Right lobe of liver (tissue), 6 donors: Measurements from ENCODE around the gene BACH2. TPM values are rescaled to one million over a fixed set of nuclear protein-coding genes. Genes with fewer than 3 reads are reported as not detected.

Experiments
- ATAC-seq, 4 donors: fragments of 200-7000 bp; cut with Tn5 transposase; one replicate each; pipeline ENCODE4 v1.9.1; 2020; ENCODE audit warnings: mild to moderate bottlenecking in 4 of 4, moderate library complexity in 4 of 4
- DNase-seq, 3 donors: peaks; one replicate each; pipeline ENCODE4 v3.0.0-alpha.2; 2020
- H3K27ac ChIP-seq, 3 donors: fragments of 200-600 bp; one replicate each; pipeline ENCODE4 v1.8.0; 2022
- H3K27me3 ChIP-seq, 2 donors: fragments of 200-600 bp; one replicate each; pipeline ENCODE4 v1.8.0; 2022
- H3K36me3 ChIP-seq, 4 donors: fragments of 200-600 bp; sonication (generic) in 1 of 4; one replicate each; pipeline versions ENCODE4 v1.5.1 to v1.8.0; 2017 to 2022; ENCODE audit warnings: control low read depth in 1 of 4
- H3K4me1 ChIP-seq, 4 donors: fragments of 200-600 bp; sonication (generic) in 1 of 4; one replicate each; pipeline versions ENCODE4 v1.5.1 to v1.8.0; 2017 to 2022; ENCODE audit warnings: control low read depth in 1 of 4
- H3K4me3 ChIP-seq, 3 donors: fragments of 200-600 bp; one replicate each; pipeline ENCODE4 v1.8.0; 2022
- H3K9me3 ChIP-seq, 4 donors: fragments of 200-600 bp; sonication (generic) in 1 of 4; one replicate each; pipeline versions ENCODE4 v1.5.1 to v1.8.0; 2017 to 2022; ENCODE audit warnings: control low read depth in 1 of 4
- POLR2A ChIP-seq: fragments of 450-650 bp; IDR thresholded peaks from one replicate; pipeline ENCODE4 v1.6.1; 2017; ENCODE audit warnings: antibody characterized with exemption, mild to moderate bottlenecking
- WGBS: methylation state at CpG from one replicate; pipeline ENCODE4 v1.1.6; 2018; ENCODE audit warnings: low coverage, low lambda C conversion rate; ENCODE audit not compliant: insufficient coverage; ENCODE audit errors: missing lambda C conversion rate; 5-methylcytosine and 5-hydroxymethylcytosine counted together
- intact Hi-C, 2 donors: fragments of 100-400 bp; cut with DNase I; formaldehyde crosslinking; loops; one replicate each; pipeline versions ENCODE4 v1.11.2 to v1.14.1; 2022
- total RNA-seq, 6 experiments: library from RNA; depleted of rRNA in 2 of 6; stranded (reverse); fragments of >200 nt in 2 of 6; fragmentation: NEBNext Ultra II Directional in 3 of 6; extraction: Animal tissue kit (Norgen Biotek cat#: 25700) in 3 of 6; gene quantifications; one replicate each; pipeline versions ENCODE4 v1.1.0 to v1.2.4, GENCODE V29; 2016 to 2023
- TF ChIP-seq, protein P1 (sequence below), 4 donors: fragments of 200-600 bp in 3 of 4; fragments of 450-650 bp in 1 of 4; IDR thresholded peaks; one replicate each; pipeline versions ENCODE4 v1.5.1 to v1.8.0; 2016 to 2022; ENCODE audit warnings: antibody characterized with exemption in 4 of 4, mild to moderate bottlenecking in 2 of 4
- donor health status: DM: no; HTN: yes; CAD: no.
- donor health status: DM: no; HTN: no; CAD: no.
- donor health status: DM: no; HTN: no; CAD: no.
- donor health status: DM: no; HTN: yes; CAD: no.
- donor health status: DM: no; HTN: yes; CAD: no.

BACH2 gene
- total RNA-seq, 6 experiments from 2014 or later = 2.6 to 12.6 (median 3.1) TPM

DNA sequence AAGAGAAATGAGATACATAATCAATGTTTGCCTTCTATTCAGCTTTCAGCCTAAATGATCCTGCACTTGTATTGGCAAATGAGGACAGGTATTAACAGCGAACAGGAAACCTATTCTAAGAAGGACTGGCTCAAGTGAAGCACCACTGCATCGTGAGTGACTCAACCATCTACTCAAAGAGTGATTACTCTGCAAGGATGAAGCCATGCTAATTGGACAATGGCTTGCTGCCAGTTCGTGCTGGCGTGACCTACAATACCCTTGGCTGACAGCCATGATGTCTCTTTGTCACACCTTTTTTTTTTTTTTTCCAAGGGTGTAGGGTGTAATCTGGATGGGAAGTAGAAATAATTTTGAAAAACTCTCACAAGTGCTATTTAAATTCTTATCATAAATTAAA is 297.5 kb downstream of the BACH2 start:
- Histone ChIP-seq H3K9me3 (no peaks in the 10 kb centered on the region), H3K27me3 (no peaks in the 10 kb centered on the region), H3K4me1 (peaks cover 0 to 10% (median 0%) of the 10 kb centered on the region in 4 donors), H3K4me3 (no peak overlapping the region), H3K27ac (no peak overlapping the region), H3K36me3 (no peaks in the 10 kb centered on the region)
- ATAC-seq = no peak
- intact Hi-C loops = no loop called here
- DNase-seq = no peak
- TF ChIP-seq POLR2A = no peak
- TF ChIP-seq, protein P1, sequence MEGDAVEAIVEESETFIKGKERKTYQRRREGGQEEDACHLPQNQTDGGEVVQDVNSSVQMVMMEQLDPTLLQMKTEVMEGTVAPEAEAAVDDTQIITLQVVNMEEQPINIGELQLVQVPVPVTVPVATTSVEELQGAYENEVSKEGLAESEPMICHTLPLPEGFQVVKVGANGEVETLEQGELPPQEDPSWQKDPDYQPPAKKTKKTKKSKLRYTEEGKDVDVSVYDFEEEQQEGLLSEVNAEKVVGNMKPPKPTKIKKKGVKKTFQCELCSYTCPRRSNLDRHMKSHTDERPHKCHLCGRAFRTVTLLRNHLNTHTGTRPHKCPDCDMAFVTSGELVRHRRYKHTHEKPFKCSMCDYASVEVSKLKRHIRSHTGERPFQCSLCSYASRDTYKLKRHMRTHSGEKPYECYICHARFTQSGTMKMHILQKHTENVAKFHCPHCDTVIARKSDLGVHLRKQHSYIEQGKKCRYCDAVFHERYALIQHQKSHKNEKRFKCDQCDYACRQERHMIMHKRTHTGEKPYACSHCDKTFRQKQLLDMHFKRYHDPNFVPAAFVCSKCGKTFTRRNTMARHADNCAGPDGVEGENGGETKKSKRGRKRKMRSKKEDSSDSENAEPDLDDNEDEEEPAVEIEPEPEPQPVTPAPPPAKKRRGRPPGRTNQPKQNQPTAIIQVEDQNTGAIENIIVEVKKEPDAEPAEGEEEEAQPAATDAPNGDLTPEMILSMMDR (IDR thresholded peaks at IDR 0.05) = no peak
- 36% methylated on average over 4 of the region's 4 CpGs for WGBS

DNA sequence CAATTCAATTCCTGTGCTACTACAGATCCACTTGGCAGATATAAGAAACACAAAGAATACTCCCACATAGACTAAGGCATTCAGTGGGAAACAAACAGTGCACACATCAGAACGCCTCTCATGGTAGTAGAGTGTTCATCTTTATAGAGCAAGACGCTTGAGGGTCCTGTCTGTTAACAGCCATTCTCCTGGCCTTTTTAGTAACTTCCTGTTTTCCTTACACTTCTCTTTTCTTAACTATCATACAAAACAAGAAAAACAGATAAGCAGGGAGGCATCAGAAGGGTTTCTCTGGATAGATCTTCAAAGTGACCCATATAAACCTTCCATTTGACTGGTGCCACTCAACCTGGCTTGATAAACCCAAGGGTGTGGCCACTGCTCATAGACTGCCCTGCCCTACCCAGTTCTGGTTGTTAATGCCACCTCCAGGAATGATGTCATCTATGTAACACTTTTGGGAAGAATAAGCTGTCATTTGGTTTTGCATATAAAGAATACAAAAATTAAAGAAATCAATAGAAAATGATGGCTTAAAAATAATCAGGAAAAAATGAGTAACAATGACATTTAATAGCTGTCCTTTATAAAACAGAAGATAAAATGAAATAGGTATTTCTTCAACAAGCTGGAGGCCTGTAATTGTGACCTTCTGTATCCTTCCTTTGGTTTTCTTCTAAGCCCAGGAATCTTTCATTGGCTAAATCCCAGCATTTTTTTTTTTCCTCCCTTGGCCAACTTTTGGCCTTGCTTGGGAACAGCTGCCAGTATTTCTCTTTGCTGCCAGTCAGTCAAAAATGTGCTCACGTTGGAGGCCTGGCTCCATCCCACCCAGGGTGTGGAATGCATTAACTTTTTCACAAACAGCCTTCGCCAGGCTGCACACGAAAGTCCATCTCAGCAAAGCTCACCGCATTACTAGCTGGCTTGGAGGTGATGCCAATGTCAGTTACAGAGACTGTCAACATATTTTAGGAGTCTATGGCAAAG is 298.9 kb downstream of the BACH2 start:
- TF ChIP-seq, protein P1 (IDR thresholded peaks at IDR 0.05) = no peak
- TF ChIP-seq POLR2A = no peak
- Histone ChIP-seq H3K27ac (no peak overlapping the region), H3K9me3 (no peaks in the 10 kb centered on the region), H3K27me3 (no peaks in the 10 kb centered on the region), H3K36me3 (no peaks in the 10 kb centered on the region), H3K4me1 (peaks cover 0 to 10% (median 0%) of the 10 kb centered on the region in 4 donors), H3K4me3 (no peak overlapping the region)
- DNase-seq (no peak), ATAC-seq (no peak)
- WGBS = 84% methylated on average over 5 of the region's 6 CpGs
- intact Hi-C loops = no loop called here

DNA sequence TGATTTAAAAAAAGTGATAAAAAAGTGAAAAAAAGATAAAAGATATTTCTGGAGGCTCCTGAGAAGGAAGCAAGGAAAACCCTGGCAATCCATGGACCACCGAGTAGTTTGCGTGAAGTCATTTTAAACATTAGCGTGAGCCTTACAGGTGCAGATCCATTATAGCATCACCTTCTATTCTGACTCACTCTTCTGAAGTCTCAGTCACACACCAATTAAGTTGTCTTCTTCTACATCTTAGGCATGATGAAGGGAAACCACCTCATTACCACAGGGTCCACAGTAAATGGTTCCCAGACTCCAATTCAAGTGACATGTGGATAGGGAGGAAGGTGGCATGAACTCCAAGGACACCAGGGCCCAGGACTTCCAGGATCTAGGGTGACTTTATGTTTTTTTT is 303.2 kb downstream of the BACH2 start:
- no peak for DNase-seq
- no peak for ATAC-seq
- Histone ChIP-seq H3K9me3 (no peaks in the 10 kb centered on the region), H3K27ac (no peak overlapping the region), H3K36me3 (no peaks in the 10 kb centered on the region), H3K4me1 (no peaks in the 10 kb centered on the region), H3K4me3 (no peak overlapping the region), H3K27me3 (no peaks in the 10 kb centered on the region)
- TF ChIP-seq, protein P1 (IDR thresholded peaks at IDR 0.05) = no peak
- TF ChIP-seq POLR2A = no peak
- intact Hi-C loops = no loop called here
- whole genome bisulfite sequencing = 91% methylated on average over 3 of the region's 3 CpGs

DNA sequence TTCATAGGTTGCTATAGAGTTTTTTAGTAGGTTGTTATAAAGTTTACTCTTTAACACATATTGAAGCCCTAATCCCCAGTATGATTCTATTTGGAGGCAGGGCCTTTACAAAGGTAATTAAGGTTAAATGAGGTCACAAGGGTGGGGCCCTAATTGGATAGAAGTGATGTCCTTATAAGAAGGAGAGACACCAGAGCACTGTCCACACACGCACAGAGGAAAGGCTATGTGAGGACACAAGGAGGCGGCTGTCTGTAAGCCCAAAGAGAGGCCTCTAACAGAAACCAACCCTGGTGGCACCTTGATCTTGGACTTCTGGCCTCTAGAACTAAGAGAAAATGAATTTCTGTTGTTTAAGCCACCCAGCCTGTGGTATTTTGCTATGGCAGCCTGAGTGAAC is 303.8 kb downstream of the BACH2 start:
- Histone ChIP-seq H3K4me1 (no peaks in the 10 kb centered on the region), H3K27ac (no peak overlapping the region), H3K9me3 (no peaks in the 10 kb centered on the region), H3K4me3 (no peak overlapping the region), H3K36me3 (no peaks in the 10 kb centered on the region), H3K27me3 (no peaks in the 10 kb centered on the region)
- WGBS = 100% methylated on average over 2 of the region's 2 CpGs
- ATAC-seq (no peak), DNase-seq (no peak)
- intact Hi-C loops = no loop called here
- TF ChIP-seq POLR2A = no peak
- TF ChIP-seq, protein P1 (IDR thresholded peaks at IDR 0.05) = no peak
